Uterus (tissue), 2 donors: Measurements from ENCODE around the gene NXF1.
A peak's percentile ranks its signal among the peaks of the same experiment; 100 is the strongest.

Experiments
- POLR2A ChIP-seq, 2 donors: fragments of 450-650 bp; IDR thresholded peaks; one replicate each; pipeline ENCODE4 v1.6.1; 2016; ENCODE audit warnings: antibody characterized with exemption in 2 of 2, mild to moderate bottlenecking in 1 of 2, moderate library complexity in 1 of 2
- TF ChIP-seq, protein P1 (sequence below), 4 experiments: fragments of 200-600 bp in 2 of 4; fragments of 450-650 bp in 2 of 4; sonication (generic) in 2 of 4; IDR thresholded peaks; one replicate each; pipeline ENCODE4 v1.5.1; 2016 to 2019; ENCODE audit warnings: antibody characterized with exemption in 4 of 4, mild to moderate bottlenecking in 2 of 4, moderate library complexity in 1 of 4

- TF ChIP-seq, protein P1, sequence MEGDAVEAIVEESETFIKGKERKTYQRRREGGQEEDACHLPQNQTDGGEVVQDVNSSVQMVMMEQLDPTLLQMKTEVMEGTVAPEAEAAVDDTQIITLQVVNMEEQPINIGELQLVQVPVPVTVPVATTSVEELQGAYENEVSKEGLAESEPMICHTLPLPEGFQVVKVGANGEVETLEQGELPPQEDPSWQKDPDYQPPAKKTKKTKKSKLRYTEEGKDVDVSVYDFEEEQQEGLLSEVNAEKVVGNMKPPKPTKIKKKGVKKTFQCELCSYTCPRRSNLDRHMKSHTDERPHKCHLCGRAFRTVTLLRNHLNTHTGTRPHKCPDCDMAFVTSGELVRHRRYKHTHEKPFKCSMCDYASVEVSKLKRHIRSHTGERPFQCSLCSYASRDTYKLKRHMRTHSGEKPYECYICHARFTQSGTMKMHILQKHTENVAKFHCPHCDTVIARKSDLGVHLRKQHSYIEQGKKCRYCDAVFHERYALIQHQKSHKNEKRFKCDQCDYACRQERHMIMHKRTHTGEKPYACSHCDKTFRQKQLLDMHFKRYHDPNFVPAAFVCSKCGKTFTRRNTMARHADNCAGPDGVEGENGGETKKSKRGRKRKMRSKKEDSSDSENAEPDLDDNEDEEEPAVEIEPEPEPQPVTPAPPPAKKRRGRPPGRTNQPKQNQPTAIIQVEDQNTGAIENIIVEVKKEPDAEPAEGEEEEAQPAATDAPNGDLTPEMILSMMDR (IDR thresholded peaks at IDR 0.05): peak in 1 of 4 experiments; percentile 33
- TF ChIP-seq POLR2A (IDR thresholded peaks at IDR 0.05): peak; percentile 84 to 95
Measured at GRCh38 chr11:62841361-62842170, 36.3 kb upstream of the NXF1 start.
